BJ (cell line): ENCODE results near the gene PARD3B. TPM values are rescaled to one million over a fixed set of nuclear protein-coding genes. Genes with fewer than 3 reads are reported as not detected.
A peak's percentile ranks its signal among the peaks of the same experiment; 100 is the strongest.

ENCODE experiments used
- CTCF ChIA-PET: fragments of 350-600 bp; formaldehyde crosslinking; extraction: SDS; loops from one replicate; lab custom pipeline; 2021; ENCODE audit warnings: antibody characterized with exemption, inconsistent platforms; lab: Yijun Ruan, JAX
- POLR2A ChIA-PET: fragments of 300-600 bp; sonication (Branson Sonifier 250); formaldehyde crosslinking; extraction: SDS; loops from one replicate; lab custom pipeline; 2021; ENCODE audit warnings: antibody characterized with exemption; lab: Charles Lee
- DNase-seq: peaks from one replicate; pipeline ENCODE4 v3.0.0-alpha.2; 2011; ENCODE audit warnings: low read depth
- H3K27me3 ChIP-seq: 2 replicates; pipeline ENCODE4 v1.6.0; 2011; ENCODE audit warnings: low read length; ENCODE audit not compliant: control insufficient read depth, insufficient read depth
- H3K36me3 ChIP-seq: 2 replicates; pipeline ENCODE4 v1.5.1; 2011; ENCODE audit warnings: low read length; ENCODE audit not compliant: control insufficient read depth, insufficient read depth
- H3K4me3 ChIP-seq: 2 replicates; pipeline ENCODE4 v1.5.1; 2011; ENCODE audit warnings: low read depth, mild to moderate bottlenecking, control low read depth, low read length
- CTCF ChIP-seq: IDR thresholded peaks from 2 replicates; pipeline ENCODE4 v1.5.1; 2011; ENCODE audit warnings: low read depth, mild to moderate bottlenecking, control low read depth, inconsistent platforms, low read length, moderate library complexity; ENCODE audit not compliant: insufficient read depth
- polyA plus RNA-seq: library from polyadenylated mRNA; depleted of rRNA; stranded (reverse); fragments of >200 nt; gene quantifications from 2 replicates; pipeline ENCODE4 v1.2.3, GENCODE V29; 2011

Gene PARD3B
- polyA plus RNA-seq, 1 experiment = 7.1 TPM

GRCh38 chr2:205051417-205051816, 506.1 kb downstream of the PARD3B start:
- Histone ChIP-seq H3K4me3 (no peak overlapping the region), H3K36me3 (no peaks in the 10 kb centered on the region), H3K27me3 (no peaks in the 10 kb centered on the region)
- ChIA-PET POLR2A (no interaction called here), CTCF (interaction anchor here (1.3 to 1.5 kb wide), 2 partner anchors 9 to 47 kb away, joined by 4 to 6 read pairs; no protein-coding TSS in a partner anchor)
- no peak for DNase-seq
- peak; percentile 20; the same call in 1 of the 2 replicates for TF ChIP-seq CTCF

- ChIA-PET POLR2A (no interaction called here), CTCF (no interaction called here)
- Histone ChIP-seq H3K27me3 (no peaks in the 10 kb centered on the region), H3K4me3 (no peak overlapping the region), H3K36me3 (no peaks in the 10 kb centered on the region)
- TF ChIP-seq CTCF = no peak
- DNase-seq = no peak
These were observed 507.5 kb downstream of the PARD3B start for GRCh38 chr2:205052781-205053180.

GRCh38 chr2:205053827-205054410, 508.6 kb downstream of the PARD3B start:
- no peak overlapping the region for H3K4me3 ChIP-seq
- TF ChIP-seq CTCF = no peak
- no peak for DNase-seq
- POLR2A ChIA-PET = no interaction called here
- no peaks in the 10 kb centered on the region for H3K36me3 ChIP-seq
- H3K27me3 ChIP-seq = no peaks in the 10 kb centered on the region
- CTCF ChIA-PET = no interaction called here

GRCh38 chr2:205054789-205055188, 509.5 kb downstream of the PARD3B start:
- Histone ChIP-seq H3K36me3 (no peaks in the 10 kb centered on the region), H3K4me3 (no peak overlapping the region), H3K27me3 (no peaks in the 10 kb centered on the region)
- ChIA-PET POLR2A (no interaction called here), CTCF (no interaction called here)
- DNase-seq = no peak
- TF ChIP-seq CTCF = no peak

DNA sequence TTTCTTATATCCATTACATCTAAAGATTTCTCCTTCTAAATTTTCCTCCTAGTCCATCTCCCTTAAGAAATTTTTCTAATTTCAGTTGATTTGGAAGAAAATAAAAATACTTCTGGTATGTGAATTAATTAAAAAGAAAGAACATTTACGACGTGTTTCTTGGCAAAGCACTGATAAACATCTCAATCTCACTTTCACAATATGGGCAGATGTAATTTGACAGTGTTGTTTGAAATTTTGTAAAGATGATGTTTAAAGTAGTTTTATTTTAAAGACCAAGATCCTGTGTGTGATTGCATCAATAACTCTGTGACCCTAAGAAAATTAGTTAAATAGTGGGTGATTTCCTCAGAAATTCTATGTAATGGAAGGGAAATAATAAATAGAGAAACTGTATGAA, 510.0 kb downstream of the PARD3B start:
- no peaks in the 10 kb centered on the region for H3K36me3 ChIP-seq
- DNase-seq = no peak
- H3K4me3 ChIP-seq = no peak overlapping the region
- POLR2A ChIA-PET = no interaction called here
- TF ChIP-seq CTCF = no peak
- CTCF ChIA-PET = no interaction called here
- no peaks in the 10 kb centered on the region for H3K27me3 ChIP-seq
